HG02571 (cell line): ENCODE measurements around the gene TPR.
"Not testable (repeated sequence)": the region's sequence is repeated elsewhere in the genome, so short reads cannot be mapped to it uniquely, and the experiment has no call there.

ENCODE experiments used
- ATAC-seq: cut with Tn5 transposase; IDR thresholded peaks from one replicate; pipeline ENCODE4 v1.9.1; 2021; ENCODE audit warnings: mild to moderate bottlenecking, moderate library complexity; ENCODE audit not compliant: unreplicated experiment

TPR gene

DNA sequence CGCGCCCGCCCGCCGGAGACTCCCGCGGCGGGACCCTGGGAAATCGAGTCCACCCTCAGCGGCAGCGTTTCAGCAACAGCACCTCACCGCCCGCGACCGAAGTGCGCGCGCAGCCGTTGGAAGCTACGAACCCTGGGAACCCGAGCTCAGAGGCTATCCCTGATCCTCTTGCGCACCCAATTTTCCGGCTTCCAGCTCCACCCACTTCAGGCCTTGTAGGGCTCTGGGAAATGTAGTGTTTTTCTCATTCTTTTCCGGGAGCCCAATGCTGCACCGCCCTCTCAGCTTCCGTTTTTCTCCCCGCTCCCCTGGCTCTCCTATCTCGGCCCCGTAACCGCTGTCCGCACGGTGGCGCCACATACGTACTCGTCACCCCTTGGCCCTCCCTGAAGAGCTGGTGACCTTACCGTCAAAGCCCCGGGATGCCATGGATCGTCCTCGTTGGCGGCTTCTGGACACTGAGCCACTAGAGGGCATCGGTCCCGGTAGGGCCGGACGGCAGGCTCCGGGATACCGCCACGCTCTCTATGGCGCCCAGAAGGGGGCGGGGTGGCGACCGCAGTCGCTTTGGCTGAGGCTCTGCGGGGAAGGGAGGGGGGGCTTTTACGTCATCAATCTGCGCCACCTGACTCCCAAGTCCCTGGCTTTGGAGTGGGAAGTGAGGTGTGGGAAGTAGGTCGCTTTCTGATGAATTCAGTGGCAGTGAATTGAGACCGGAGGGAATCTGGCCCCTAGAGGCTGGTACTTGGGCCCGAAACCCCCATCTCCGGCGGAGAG, at the start of gene TPR, which contains the start of gene ODR4:
Gene TPR (minus strand): TSS at position 102 of the 777 bp plus-strand sequence. CDS start 225 bp downstream, outside the sequence.
Gene ODR4 (plus strand): TSS at position 687 of the 777 bp plus-strand sequence. CDS start 3,948 bp downstream, outside the sequence.
- peak; percentile 90 for ATAC-seq

- no peak for ATAC-seq
These were observed 49.5 kb upstream of the TPR start for GRCh38 chr1:186424539-186424938.

GRCh38 chr1:186421446-186421845, 46.4 kb upstream of the TPR start:
- ATAC-seq, result no peak

- peak; percentile 97 for ATAC-seq
These were observed 45.9 kb upstream of the TPR start for GRCh38 chr1:186420923-186421322.

DNA sequence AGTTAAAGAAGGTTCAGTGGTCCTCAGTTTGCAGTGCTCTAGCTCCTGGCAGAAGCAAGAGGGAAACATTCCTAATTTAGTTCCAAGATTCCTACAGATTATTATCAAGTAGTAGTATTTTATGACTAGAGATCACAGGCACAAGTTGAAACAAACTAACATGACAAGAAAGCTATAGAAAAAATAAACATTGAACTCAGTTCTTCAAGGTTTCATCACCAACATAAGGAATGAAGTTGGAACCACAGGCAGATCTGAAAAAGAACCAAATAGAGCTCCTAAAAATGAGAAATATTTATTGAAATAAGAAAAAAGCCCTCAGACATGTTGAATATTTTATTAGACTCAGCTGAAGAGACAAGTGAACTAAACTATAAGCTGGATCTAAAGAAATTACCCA, 45.3 kb upstream of the TPR start:
- no peak for ATAC-seq

GRCh38 chr1:186418503-186418902, 43.5 kb upstream of the TPR start:
- ATAC-seq, result no peak

GRCh38 chr1:186413319-186413718, 38.3 kb upstream of the TPR start:
- no peak for ATAC-seq

GRCh38 chr1:186409091-186409490, 34.0 kb upstream of the TPR start:
- ATAC-seq, result peak; percentile 76

DNA sequence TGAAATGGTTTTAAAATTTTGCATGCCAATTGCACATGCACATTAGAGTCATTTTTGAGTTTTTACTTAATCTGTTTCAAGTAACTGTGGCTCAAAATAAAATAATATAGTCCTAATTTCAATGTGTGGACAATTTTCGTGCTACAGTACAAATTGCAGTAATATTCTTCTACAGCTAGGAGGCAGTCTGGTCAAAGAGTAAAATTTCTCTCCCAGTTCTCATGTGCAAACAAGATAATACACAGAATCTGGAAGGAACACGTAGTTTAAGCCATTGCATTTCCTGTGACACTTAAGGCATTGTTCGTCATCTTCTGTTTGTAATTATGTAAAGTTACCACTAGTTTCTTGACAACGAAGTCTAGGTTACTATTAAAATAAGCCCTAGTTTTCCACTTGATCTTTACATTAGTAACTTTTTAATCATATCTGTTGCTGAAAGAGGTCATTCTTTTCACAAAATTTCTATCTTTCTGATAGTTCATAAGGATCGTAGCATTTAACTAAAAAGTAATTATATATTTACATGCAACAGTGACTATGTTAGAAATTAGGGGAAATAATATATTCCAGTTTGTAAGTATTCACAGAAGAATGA, 29.5 kb upstream of the TPR start:
- ATAC-seq, result no peak

GRCh38 chr1:186403632-186404031, 28.6 kb upstream of the TPR start:
- ATAC-seq, result no peak

DNA sequence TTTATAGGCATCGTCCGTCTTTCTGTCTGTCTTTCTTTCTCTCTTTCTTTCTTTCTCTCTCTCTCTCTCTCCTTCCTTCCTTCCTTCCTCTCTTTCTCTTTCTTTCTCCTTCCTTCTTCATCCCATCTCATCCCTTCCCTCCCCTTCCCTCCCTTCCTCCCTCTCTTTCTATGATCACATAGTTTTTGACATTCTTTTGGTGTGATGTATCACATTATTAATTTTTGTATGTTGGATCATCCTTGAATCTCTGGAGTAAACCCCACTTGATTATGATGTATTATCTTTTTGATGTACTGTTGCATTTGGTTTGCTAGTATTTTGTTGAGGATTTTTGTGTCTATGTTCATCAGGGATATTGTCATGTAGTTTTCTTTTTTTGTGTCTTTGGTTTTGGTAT, 26.4 kb upstream of the TPR start:
- not testable (repeated sequence) for ATAC-seq

- ATAC-seq, result not testable (repeated sequence)
These were observed 17.7 kb upstream of the TPR start for GRCh38 chr1:186392711-186393110.

GRCh38 chr1:186391841-186392240, 16.8 kb upstream of the TPR start:
- no peak for ATAC-seq

- ATAC-seq, result no peak
These were observed 15.9 kb upstream of the TPR start for GRCh38 chr1:186390925-186391324.

DNA sequence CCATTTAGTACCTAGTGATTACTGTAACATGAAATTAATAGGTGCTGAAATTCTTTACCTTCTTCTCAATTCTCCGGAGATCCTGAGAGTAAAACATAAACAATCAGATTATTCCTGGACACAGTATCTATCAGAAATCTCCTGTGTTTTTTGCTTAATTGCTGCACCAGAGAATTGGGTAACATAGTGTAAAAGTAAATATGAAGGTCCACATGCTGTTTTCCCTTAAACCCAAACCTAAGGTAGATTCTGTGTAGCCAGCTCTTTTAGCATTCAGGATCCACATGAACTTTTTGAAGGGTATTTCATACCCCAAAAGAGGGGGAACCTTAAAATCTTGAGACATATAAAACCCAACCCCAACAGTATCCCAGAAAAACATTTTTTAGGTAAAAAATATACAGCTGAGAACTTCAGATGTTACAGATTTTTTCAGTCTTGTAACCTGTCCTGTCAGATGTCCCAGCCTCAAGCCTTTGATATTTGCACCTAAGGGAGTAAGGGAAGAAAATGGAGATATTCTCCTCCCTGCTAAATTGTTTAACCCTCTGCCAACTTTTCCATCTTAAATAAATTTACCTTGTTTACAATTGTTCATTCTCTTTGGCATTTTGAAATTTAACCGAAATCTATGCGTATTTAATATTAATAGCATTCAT, 11.8 kb upstream of the TPR start:
- no peak for ATAC-seq

- no peak for ATAC-seq
These were observed 871 bp upstream of the TPR start for GRCh38 chr1:186375929-186376319.

GRCh38 chr1:186374303-186375151, 526 bp downstream of the TPR start:
- ATAC-seq, result peak; percentile 22

DNA sequence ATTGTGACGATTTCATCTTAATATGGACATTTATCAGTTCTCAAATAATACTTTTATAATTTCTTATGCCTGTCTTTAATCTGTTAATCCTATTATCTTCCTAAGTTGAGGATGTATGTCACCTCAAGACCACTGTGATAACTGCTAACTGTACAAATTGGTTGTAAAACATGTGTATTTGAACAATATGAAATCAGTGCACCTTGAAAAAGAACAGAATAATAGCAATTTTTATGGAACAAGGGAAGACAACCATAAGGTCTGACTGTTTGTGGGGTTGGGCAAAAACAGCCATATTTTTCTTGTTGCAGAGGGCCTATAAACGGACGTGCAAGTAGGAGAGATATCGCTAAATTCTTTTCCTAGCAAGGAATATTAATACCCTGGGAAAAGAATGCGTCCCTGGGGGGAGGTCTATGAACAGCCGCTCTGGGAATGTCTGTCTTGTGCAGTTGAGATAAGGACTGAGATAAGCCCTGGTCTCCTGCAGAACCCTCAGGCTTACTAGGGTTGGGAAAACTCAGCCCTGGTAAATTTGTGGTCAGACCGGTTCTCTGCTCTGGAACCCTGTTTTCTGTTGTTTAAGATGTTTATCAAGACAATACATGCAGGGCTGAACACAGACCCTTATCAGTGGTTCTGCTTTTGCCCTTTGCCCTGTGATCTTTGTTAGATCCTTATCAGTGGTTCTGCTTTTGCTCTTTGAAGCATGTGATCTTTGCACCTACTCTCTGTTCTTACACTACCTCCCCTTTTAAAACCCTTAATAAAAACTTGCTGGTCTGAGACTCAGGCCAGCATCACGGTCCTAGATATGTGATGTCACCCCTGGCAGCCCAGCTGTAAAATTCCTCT, 27.0 kb downstream of the TPR start:
- not testable (repeated sequence) for ATAC-seq

DNA sequence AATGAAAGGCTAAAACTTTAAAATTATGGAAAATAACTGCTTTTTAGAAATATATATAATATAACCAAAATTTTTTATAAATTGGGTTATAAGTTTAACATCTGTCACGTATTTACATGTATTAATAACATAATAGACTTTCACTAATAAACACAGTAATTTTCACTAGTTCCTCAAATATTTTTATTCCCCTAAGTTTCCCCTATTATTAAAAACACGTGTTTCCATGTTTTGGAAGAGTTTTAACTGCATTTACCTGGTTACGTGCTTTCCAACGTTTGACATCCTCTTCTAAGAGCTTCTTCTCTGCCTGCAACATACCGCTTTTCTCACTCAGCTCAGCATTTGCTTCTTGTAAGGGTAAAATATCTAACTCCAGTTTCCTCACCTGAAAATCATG, 34.3 kb downstream of the TPR start:
- no peak for ATAC-seq

- no peak for ATAC-seq
These were observed 37.5 kb downstream of the TPR start for GRCh38 chr1:186337554-186337953.
